Measurements from ENCODE around the gene RNF34. TPM values are rescaled to one million over a fixed set of nuclear protein-coding genes. Genes with fewer than 3 reads are reported as not detected.

RNF34 gene
- polyA plus RNA-seq, 2 donors: 13.6 to 13.8 TPM

DNA sequence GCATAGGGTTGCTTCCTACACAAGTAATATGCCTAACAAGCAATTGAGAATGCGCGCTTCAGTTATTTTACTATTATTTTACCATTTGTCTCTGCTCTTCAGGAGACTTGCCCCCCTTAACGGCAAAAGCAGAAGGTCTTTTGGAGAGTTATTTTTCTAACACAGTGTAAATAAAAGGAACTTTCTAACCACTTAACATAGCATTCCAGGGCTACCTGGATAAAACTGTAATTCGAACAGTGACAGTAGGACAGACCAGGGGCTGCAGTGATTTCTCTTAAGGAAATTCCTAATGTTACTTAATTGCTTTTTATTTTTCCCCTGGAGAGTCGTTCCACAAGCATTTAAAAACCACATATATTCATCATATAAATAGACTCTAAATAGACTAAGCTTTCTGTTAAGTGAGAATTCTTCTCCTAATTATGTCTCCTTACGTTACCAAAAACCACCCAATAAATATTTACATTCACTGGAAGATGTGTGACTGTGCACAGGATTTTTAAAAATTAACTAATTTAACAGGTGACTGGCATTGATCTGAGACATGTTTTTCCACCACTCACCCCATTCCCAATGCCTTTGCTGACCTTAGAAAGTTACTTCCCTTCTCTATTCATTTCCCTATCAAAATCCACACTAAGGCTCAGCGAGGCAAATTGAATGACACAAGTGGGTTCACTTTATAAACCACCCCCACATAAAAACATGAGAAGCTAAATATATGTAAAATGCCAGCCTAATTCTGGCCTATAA is 72.4 kb downstream of the RNF34 start:
- no peaks in the 10 kb centered on the region for H3K36me3 ChIP-seq (ENCODE audit: control insufficient read depth in 2 of 2, insufficient read depth in 2 of 2, low read length in 1 of 2)
- H3K27ac ChIP-seq (ENCODE audit: low read depth in 2 of 2, low read length in 1 of 2): no peak overlapping the region
- 76 to 86% methylated on average over 7 of the region's 7 CpGs for WGBS, 2 donors
- no peak overlapping the region for H3K4me3 ChIP-seq (ENCODE audit: low read depth in 1 of 2, low read length in 2 of 2)
- H3K4me1 ChIP-seq (ENCODE audit: control insufficient read depth in 2 of 2, insufficient read depth in 2 of 2, low read length in 1 of 2): no peaks in the 10 kb centered on the region
- H3K27me3 ChIP-seq (ENCODE audit: control insufficient read depth in 1 of 2, insufficient read depth in 2 of 2, low read length in 2 of 2): no peaks in the 10 kb centered on the region
- no peaks in the 10 kb centered on the region for H3K9me3 ChIP-seq (ENCODE audit: control insufficient read depth in 2 of 2, insufficient read depth in 1 of 2, low read depth in 1 of 2, low read length in 1 of 2)

Other genes starting within 250 kb of the RNF34 start
- 1 to 10 TPM; 5.0 to 5.4 TPM for gene P2RX4, start 190.0 kb upstream of the RNF34 start, polyA plus RNA-seq
- 10 to 100 TPM in 1 of 2 donors, 1 to 10 TPM in 1; 8.5 to 10.5 TPM for gene CAMKK2, start 103.4 kb upstream of the RNF34 start, polyA plus RNA-seq
- gene ANAPC5, start 47.7 kb upstream of the RNF34 start, polyA plus RNA-seq: 10 to 100 TPM; 65.4 to 71.1 TPM
- gene KDM2B, start 180.9 kb downstream of the RNF34 start, polyA plus RNA-seq: 10 to 100 TPM; 15.7 to 23.5 TPM
- gene ORAI1, start 226.4 kb downstream of the RNF34 start, polyA plus RNA-seq: 1 to 10 TPM; 2.4 to 9.5 TPM

Data from esophagus (tissue), 2 donors.